NCI-H1417 (cell line): ENCODE results near the gene NFIC.
"Not testable (repeated sequence)": the region's sequence is repeated elsewhere in the genome, so short reads cannot be mapped to it uniquely, and the experiment has no call there.

ENCODE experiments used
- DNase-seq, 3 experiments: peaks; one replicate each; lab custom pipeline; 2025; lab: John Stamatoyannopoulos, UW

Gene NFIC

GRCh38 chr19:3336680-3337523, 29.5 kb upstream of the NFIC start:
- peak in 2 of 3 experiments; percentile 26 to 59 for DNase-seq

DNA sequence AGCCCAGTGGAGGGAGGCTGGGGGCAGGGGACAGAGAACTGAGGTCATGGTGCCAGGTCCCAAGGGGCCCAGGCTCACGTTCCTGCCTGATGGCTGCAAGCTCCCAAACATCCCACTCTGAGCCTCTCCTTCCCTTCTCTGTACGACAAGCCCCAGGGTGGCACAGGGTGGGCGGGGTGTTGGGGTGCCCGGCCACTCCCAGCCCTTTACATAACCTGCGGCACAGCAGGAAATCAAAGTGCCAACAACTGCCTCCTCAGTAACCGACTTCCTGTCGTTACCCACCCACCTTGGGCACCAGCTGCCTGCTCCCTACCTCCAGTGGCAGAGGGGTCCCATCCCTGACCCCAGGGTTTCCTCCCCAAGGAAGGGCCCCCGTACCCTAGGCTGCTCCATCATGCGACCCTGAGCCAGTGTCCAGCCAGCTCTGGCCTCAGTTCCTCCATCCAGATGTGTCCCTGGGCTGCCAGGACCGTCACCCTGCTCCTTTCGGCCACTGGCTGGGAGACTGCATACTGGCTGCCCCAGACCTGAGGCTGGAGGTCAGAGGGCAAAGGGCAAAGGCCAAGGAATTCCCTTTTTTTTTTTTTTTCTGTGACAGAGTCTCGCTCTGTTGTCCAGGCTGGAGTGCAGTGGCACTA, 27.7 kb upstream of the NFIC start:
- peak in 2 of 3 experiments; percentile 21 to 53 for DNase-seq

- no peak for DNase-seq
These were observed 26.0 kb upstream of the NFIC start for GRCh38 chr19:3340340-3340739.

DNA sequence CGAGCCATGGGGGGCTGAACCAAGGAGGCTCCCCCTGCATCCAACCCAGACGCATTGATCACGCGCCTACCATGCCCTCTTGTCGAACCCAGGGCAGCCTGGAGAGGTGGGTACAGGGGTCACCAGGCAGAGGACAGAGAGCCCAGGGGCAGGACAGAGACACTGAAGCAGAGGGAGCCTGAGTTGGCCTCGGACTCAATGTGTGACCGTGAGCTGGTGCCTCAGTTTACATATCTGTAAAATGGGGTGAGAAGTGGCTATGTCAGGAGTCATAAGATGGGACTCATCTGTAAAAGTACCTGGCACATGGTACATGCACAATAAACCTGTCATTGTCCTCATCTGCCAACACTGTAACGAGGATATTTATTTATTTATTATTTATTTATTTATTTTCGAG, 24.1 kb upstream of the NFIC start:
- no peak for DNase-seq

GRCh38 chr19:3342962-3343361, 23.4 kb upstream of the NFIC start:
- not testable (repeated sequence) for DNase-seq

DNA sequence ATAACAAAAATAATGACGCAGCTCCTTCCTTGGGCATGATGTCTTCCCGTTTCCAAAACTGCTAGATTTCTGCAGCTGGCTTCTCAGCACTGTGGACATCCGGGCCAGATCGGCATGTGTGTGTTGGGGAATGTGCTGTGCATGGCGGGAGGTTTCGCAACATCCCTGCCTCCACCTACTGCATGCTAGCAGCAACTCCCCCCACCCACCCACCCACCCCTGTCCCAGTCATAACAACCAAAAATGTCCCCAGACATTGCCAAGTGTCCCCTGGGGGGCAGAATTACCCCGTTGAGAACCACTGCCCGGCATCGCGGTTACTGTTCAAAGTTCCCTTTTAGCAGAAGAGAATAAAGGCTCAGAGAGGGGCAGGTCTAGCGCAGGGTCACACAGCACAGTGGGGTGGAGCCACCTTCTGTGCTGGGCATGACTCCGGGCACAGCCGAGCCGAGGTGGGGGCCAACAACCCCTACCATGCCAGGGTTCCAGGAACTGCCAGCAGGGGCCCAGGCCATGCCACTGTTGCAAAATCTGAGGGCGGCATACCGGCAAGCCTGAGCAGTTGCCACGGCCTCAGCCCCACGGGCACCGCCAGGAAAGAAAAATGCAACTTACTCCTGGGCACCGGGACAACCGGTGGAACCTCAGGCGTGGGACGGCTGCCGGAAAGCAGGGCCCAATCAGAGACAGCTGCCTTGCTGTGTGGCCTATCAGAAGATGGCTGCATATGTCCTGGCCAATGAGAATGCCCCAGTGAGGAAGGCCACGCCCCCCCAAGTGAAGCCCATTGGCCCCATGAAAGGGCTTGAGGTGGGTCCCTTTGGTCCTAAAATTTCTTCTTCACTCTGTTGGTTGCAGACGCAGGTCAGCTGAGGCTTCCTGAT, 22.5 kb upstream of the NFIC start:
- DNase-seq = no peak

- DNase-seq = no peak
These were observed 21.5 kb upstream of the NFIC start for GRCh38 chr19:3344608-3345598.

- DNase-seq = no peak
These were observed 20.4 kb upstream of the NFIC start for GRCh38 chr19:3345850-3346460.

- no peak for DNase-seq
These were observed 19.6 kb upstream of the NFIC start for GRCh38 chr19:3346677-3347353.

GRCh38 chr19:3348042-3348441, 18.3 kb upstream of the NFIC start:
- DNase-seq = no peak

DNA sequence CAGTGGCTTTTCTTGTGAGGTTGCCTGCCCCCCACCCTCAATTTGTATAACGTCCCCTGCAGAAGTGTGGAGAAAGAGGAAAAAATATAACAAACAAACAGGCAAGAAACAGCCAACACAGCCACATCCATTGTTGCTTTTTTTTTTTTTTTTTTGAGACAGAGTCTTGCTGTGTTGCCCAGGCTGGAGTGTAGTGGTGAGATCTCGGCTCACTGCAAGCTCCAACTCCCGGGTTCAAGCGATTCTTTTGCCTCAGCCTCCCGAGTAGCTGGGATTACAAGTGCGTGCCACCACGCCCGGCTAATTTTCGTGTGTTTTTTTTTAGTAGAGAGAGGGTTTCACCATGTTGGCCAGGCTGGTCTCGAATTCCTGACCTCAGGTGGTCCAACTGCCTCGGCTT, 17.9 kb upstream of the NFIC start:
- not testable (repeated sequence) for DNase-seq

GRCh38 chr19:3350014-3350663, 16.2 kb upstream of the NFIC start:
- DNase-seq = peak in 1 of 3 experiments; percentile 27

DNA sequence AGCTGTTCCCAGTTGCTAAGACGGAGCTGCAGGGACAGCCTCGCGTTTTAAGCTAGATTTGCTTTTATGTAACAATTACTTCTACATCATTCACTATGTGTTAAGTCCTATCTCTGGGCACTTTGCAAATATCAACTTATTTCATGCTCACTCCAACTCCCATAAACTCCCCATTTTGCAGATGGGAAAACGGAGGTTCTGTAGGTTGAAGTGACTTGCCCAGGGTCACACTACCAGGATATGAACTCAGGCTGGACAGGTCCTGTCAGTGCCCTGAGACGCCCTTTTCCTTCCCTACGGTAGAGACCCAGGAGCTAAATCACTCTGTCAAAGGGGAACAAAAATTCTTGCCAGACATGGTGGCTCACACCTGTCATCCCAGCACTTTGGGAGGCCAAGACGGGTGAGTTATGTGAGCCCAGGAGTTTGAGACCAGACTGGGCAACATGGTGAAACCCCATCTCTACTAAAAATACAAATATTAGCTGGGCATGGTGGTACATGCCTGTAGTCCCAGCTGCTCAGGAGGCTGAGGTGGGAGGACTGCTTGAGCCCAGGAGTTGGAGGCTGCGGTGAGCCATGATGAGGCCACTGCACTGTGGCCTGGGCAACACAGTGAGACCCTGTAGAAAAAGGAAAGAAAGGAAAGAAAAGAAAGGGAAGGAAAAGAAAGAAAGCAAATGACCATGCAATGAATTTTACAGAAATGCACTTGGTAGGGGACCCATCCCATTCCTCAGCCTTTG, 14.5 kb upstream of the NFIC start:
- no peak for DNase-seq

DNA sequence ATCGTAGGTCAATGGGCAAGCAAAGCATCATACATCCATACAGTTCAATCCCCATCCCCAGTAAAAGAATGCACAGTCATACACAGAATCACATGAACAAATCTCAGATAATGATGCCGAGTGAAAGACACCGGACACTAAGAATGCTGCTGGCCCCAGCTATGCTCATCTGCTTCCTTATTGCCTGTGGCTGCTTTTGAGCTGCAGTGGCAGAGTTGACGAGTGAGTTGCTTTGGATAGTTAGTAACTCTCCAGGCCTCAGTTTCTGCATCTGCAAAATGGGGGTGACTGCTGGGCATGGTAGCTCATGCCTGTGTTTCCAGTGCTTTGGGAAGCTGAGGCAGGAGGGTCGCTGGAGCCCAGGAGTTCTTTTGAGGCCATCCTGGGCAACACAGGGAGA, 12.9 kb upstream of the NFIC start:
- no peak for DNase-seq

DNA sequence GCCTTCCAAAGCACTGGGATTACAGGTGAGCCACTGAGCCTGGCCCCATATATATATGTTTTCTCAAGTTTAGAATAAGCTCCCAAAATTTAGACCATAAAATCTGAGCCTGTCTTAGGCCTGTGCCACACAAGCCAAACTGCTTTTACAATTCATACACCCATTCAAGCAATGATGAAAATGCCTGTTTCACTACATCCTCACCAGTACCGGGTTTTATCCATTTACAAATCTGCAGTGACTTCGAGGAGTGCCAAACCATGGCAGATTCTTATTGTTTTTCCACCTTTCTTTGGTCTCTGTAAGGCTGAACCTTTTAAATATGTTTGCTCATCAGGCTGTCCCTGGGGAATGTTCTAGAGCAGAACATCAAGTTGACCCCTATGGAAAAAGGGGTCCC, 9.6 kb upstream of the NFIC start:
- no peak for DNase-seq

GRCh38 chr19:3357271-3357991, 9.0 kb upstream of the NFIC start:
- DNase-seq = peak in 1 of 3 experiments; percentile 48

DNA sequence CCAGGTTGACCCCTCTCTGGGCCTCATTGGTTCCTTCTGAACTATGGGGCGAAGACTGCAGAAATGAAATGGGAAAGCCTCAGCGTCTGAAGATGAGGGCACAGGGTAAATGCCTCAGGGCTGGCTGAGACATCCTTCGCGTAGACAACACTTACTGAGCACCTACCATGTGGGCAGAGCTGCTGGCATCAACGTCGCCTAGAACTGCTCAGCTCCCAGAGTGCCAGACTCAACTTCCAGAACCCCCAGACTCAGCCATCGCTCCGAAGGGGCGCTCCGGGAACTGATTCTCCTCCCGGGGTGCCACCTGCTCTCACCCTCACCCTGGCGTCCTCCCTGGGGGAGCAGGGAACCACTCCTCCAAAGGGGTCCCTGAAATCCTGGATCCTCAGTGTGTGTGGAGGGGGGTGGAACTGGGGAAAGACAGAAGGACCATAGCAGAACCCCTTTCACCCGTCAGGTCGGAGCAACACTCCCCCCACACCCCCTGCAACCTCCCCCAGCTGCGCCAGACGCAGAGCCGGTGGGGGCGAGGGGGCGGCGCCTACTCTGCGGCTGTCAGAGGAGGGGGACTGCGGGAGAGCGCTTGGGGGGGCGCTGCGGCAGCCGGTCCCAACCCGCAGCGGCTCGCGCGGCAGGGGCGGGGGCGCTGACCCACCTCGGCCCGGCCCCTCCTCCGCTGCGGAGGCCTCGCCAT, 8.2 kb upstream of the NFIC start:
- DNase-seq = peak in 2 of 3 experiments; percentile 48 to 52

- no peak for DNase-seq
These were observed 7.7 kb upstream of the NFIC start for GRCh38 chr19:3358689-3359014.
